HepG2 (cell line): ENCODE data around the gene ARFGAP2. TPM values are rescaled to one million over a fixed set of nuclear protein-coding genes. Genes with fewer than 3 reads are reported as not detected.

ENCODE experiments used
- FOXK2 ChIP-seq: fragments of 450-650 bp; IDR thresholded peaks from 2 replicates; pipeline ENCODE4 v1.6.1; 2016
- FOXO1 ChIP-seq: sonication (generic); formaldehyde crosslinking; IDR thresholded peaks from 2 replicates; pipeline ENCODE4 v1.4.0; 2020; ENCODE audit warnings: missing genetic modification reagents
- HNF4A ChIP-seq: sonication (generic); formaldehyde crosslinking; IDR thresholded peaks from 2 replicates; pipeline ENCODE4 v1.4.0; 2020; ENCODE audit warnings: missing genetic modification reagents
- HOMEZ ChIP-seq: IDR thresholded peaks from 2 replicates; pipeline ENCODE4 v1.6.1; 2016; ENCODE audit warnings: low read depth
- KMT2A ChIP-seq: sonication (generic); formaldehyde crosslinking; IDR thresholded peaks from 2 replicates; pipeline ENCODE4 v1.4.0; 2020; ENCODE audit warnings: missing genetic modification reagents
- NAIF1 ChIP-seq: sonication (generic); formaldehyde crosslinking; IDR thresholded peaks from 2 replicates; pipeline ENCODE4 v1.5.0; 2020; ENCODE audit warnings: mild to moderate bottlenecking, missing genetic modification reagents, borderline replicate concordance
- RARG ChIP-seq: sonication (generic); formaldehyde crosslinking; IDR thresholded peaks from 2 replicates; pipeline ENCODE4 v1.4.0; 2020; ENCODE audit warnings: low read depth, mild to moderate bottlenecking, missing genetic modification reagents
- SRSF4 ChIP-seq: fragments of 200-400 bp; formaldehyde crosslinking; IDR thresholded peaks from one replicate; pipeline ENCODE4 v1.6.1; 2018; ENCODE audit warnings: mild to moderate bottlenecking, low read depth, low read length, moderate library complexity; ENCODE audit not compliant: poor library complexity, severe bottlenecking
- TBP ChIP-seq: sonication (generic); formaldehyde crosslinking; IDR thresholded peaks from 2 replicates; pipeline ENCODE4 v1.5.0; 2020; ENCODE audit warnings: missing genetic modification reagents
- TEAD3 ChIP-seq: optimal IDR thresholded peaks from 2 replicates; pipeline ENCODE3; 2016; ENCODE audit warnings: borderline replicate concordance
- THAP8 ChIP-seq: sonication (generic); formaldehyde crosslinking; IDR thresholded peaks from 2 replicates; pipeline ENCODE4 v1.5.1; 2020; ENCODE audit warnings: missing genetic modification reagents, mild to moderate bottlenecking, borderline replicate concordance
- ZIK1 ChIP-seq: sonication (generic); formaldehyde crosslinking; IDR thresholded peaks from 2 replicates; pipeline ENCODE4 v1.5.0; 2020; ENCODE audit warnings: mild to moderate bottlenecking, low read depth, missing genetic modification reagents, borderline replicate concordance
- ZNF275 ChIP-seq: sonication (generic); formaldehyde crosslinking; IDR thresholded peaks from 2 replicates; pipeline ENCODE4 v1.8.0; 2022; ENCODE audit warnings: missing genetic modification reagents, mild to moderate bottlenecking, inconsistent platforms, borderline replicate concordance
- ZNF335 ChIP-seq: sonication (generic); formaldehyde crosslinking; IDR thresholded peaks from 2 replicates; pipeline ENCODE4 v1.4.0; 2020; ENCODE audit warnings: missing genetic modification reagents
- ZNF350 ChIP-seq: sonication (generic); formaldehyde crosslinking; IDR thresholded peaks from 2 replicates; pipeline ENCODE4 v1.4.0; 2020; ENCODE audit warnings: mild to moderate bottlenecking, low read depth, missing genetic modification reagents, borderline replicate concordance
- ZNF609 ChIP-seq: sonication (generic); formaldehyde crosslinking; IDR thresholded peaks from 2 replicates; pipeline ENCODE4 v1.4.0; 2020; ENCODE audit warnings: mild to moderate bottlenecking, missing genetic modification reagents, borderline replicate concordance
- ZNF850 ChIP-seq: sonication (generic); formaldehyde crosslinking; conservative IDR thresholded peaks from 2 replicates; pipeline ENCODE4 v1.9.0; 2021; ENCODE audit warnings: mild to moderate bottlenecking, missing genetic modification reagents
- ZXDC ChIP-seq: sonication (generic); formaldehyde crosslinking; IDR thresholded peaks from 2 replicates; pipeline ENCODE4 v1.5.0; 2020; ENCODE audit warnings: mild to moderate bottlenecking, missing genetic modification reagents
- polyA plus RNA-seq, 8 experiments: library from polyadenylated mRNA; depleted of rRNA in 3 of 8; stranded (reverse) in 7 of 8; unstranded in 1 of 8; fragments of >200 nt; fragmentation: Illumina TruSeq in 4 of 8; extraction: Trizol in 4 of 8; gene quantifications; 2 replicates each; pipeline versions ENCODE4 v1.2.1 to v1.2.3, GENCODE V29; 2011 to 2016; ENCODE audit warnings: low read depth in 4 of 8, missing spikeins in 1 of 8, mixed read lengths in 1 of 8; ENCODE audit not compliant: insufficient read depth in 1 of 8
- total RNA-seq, 5 experiments: library from RNA; depleted of rRNA; stranded (reverse); fragments of >200 nt; fragmentation: Illumina TruSeq; extraction: Trizol; gene quantifications; 2 replicates each; pipeline ENCODE4 v1.2.3, GENCODE V29; 2016; ENCODE audit warnings: low read depth in 1 of 5

Gene ARFGAP2
- total and polyA plus RNA-seq, 2 of the 13 experiments (the other 11 are each of a cell fraction or from before 2014, with no cell fraction given): 32.3 to 75.3 TPM

- TF ChIP-seq HOMEZ (peak; percentile 79), FOXO1 (CRISPR knock-in tag) (peak; percentile 95), KMT2A (CRISPR knock-in tag) (no peak), NAIF1 (CRISPR knock-in tag) (0 out of 2 replicates have a peak, but pooled peaks have one; percentile 9), ZNF350 (CRISPR knock-in tag) (0 out of 2 replicates have a peak, but pooled peaks have one; percentile 44), ZNF609 (CRISPR knock-in tag) (peak; percentile 74; the same call in 1 of the 2 replicates), ZXDC (CRISPR knock-in tag) (no peak), TBP (no peak), RARG (CRISPR knock-in tag) (no peak), THAP8 (CRISPR knock-in tag) (no peak), ZIK1 (CRISPR knock-in tag) (no peak), SRSF4 (no peak), TEAD3 (CRISPR knock-in tag) (peak; percentile 100), FOXK2 (peak; percentile 92), HNF4A (CRISPR knock-in tag) (peak; percentile 99), ZNF335 (CRISPR knock-in tag) (peak; percentile 93; the same call in 1 of the 2 replicates), ZNF275 (CRISPR knock-in tag) (no peak), ZNF850 (CRISPR knock-in tag) (no peak)
Measured at GRCh38 chr11:47189100-47189834, 12.6 kb upstream of the ARFGAP2 start (continued).
